Body of pancreas (tissue), 4 donors: Measurements from ENCODE around the gene ARHGAP26.

ENCODE experiments used
- CTCF ChIP-seq, 7 experiments: fragments of 450-650 bp in 4 of 7; fragments of 200-600 bp in 3 of 7; sonication (generic) in 3 of 7; IDR thresholded peaks; one replicate each; pipeline ENCODE4 v1.5.1; 2016 to 2019; ENCODE audit warnings: antibody characterized with exemption in 7 of 7
- POLR2A ChIP-seq, 3 donors: fragments of 450-650 bp; IDR thresholded peaks; one replicate each; pipeline ENCODE4 v1.6.1; 2016; ENCODE audit warnings: antibody characterized with exemption in 3 of 3, mild to moderate bottlenecking in 2 of 3

DNA sequence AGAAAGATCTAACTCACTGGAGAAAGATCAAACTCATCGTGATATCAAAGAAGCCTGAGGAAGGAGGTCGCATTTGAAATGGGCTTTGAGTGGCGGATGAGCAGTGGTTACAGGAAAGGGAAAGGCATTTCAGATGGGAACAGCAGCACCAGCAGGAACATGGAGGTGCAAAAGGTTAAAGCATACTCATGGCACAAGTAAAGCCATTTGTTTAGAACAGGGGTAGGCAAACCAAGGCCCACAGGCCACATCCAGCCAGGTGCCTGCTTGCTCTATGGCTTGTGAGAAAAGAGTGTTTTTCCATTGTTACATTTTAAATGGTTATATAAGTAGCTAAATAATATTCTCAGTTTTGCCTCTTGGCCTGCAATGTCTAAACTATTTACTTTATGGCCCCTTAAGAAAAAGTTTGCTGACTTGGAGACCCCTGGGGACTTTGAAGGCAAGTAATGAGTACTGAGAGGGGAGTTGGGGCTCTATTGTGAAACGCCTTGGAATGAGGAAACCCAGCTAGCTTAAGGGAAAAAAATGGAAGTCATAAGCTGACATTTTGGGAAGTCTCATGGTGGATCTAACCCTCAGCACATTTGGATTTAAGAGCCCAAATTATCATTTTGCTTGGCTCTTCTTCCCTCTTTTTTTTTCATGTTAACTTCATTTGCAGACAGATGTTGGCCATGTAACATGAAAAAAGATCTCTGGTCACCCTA is 422.2 kb downstream of the ARHGAP26 start:
- no peak for TF ChIP-seq POLR2A (IDR thresholded peaks at IDR 0.05)
- TF ChIP-seq CTCF (IDR thresholded peaks at IDR 0.05) = no peak
